HG03575 (cell line): ENCODE data around the gene GRAMD2A.
A peak's percentile ranks its signal among the peaks of the same experiment; 100 is the strongest.

Experiments
- ATAC-seq: cut with Tn5 transposase; IDR thresholded peaks from one replicate; pipeline ENCODE4 v1.9.1; 2021; ENCODE audit not compliant: unreplicated experiment, insufficient number of reproducible peaks, low FRiP score; ENCODE audit errors: extremely low read depth

The GRAMD2A gene

GRCh38 chr15:72147418-72147817, 50.2 kb downstream of the GRAMD2A start:
- no peak for ATAC-seq

GRCh38 chr15:72146934-72147333, 50.7 kb downstream of the GRAMD2A start:
- ATAC-seq, result no peak

GRCh38 chr15:72146221-72146620, 51.4 kb downstream of the GRAMD2A start:
- no peak for ATAC-seq

GRCh38 chr15:72141171-72142084, 56.2 kb downstream of the GRAMD2A start:
- peak; percentile 92 for ATAC-seq

- no peak for ATAC-seq
Observed at GRCh38 chr15:72140088-72140487, 57.5 kb downstream of the GRAMD2A start.

- ATAC-seq, result no peak
Observed at GRCh38 chr15:72139667-72140066, 57.9 kb downstream of the GRAMD2A start.

GRCh38 chr15:72136170-72137051, 61.2 kb downstream of the GRAMD2A start:
- ATAC-seq, result no peak

GRCh38 chr15:72135719-72136118, 61.9 kb downstream of the GRAMD2A start:
- no peak for ATAC-seq

GRCh38 chr15:72133211-72133610, 64.4 kb downstream of the GRAMD2A start:
- ATAC-seq, result no peak

- no peak for ATAC-seq
Observed at GRCh38 chr15:72131922-72132321, 65.7 kb downstream of the GRAMD2A start.

- no peak for ATAC-seq
Observed at GRCh38 chr15:72130272-72130671, 67.3 kb downstream of the GRAMD2A start.

- ATAC-seq, result no peak
Observed at GRCh38 chr15:72128359-72128758, 69.2 kb downstream of the GRAMD2A start.

- ATAC-seq, result no peak
Observed at GRCh38 chr15:72127724-72128322, 69.8 kb downstream of the GRAMD2A start.

GRCh38 chr15:72124218-72124617, 73.4 kb downstream of the GRAMD2A start:
- ATAC-seq, result no peak

GRCh38 chr15:72118017-72118978, 79.3 kb downstream of the GRAMD2A start, which contains the start of the genes MYO9A and SENP8:
Gene MYO9A, minus strand, starts transcription at chr15:72118150. Its CDS starts 71,587 bp downstream, at chr15:72046563.
Gene SENP8, plus strand, starts transcription at chr15:72118403. Its CDS starts 21,221 bp downstream, at chr15:72139624.
- ATAC-seq, result peak; percentile 44

GRCh38 chr15:72117486-72118016, 80.0 kb downstream of the GRAMD2A start:
- ATAC-seq, result peak; percentile 17

- peak; percentile 4 for ATAC-seq
Observed at GRCh38 chr15:72116731-72117485, 80.7 kb downstream of the GRAMD2A start.
